HL-60/S4 treated with phorbol 12-myristate 13-acetate at 8.2 ng/mL for 4 days and 3 days (cell line): ENCODE data around the gene FBF1.
"Not testable (repeated sequence)": the region's sequence is repeated elsewhere in the genome, so short reads cannot be mapped to it uniquely, and the experiment has no call there.

Source experiments
- in situ Hi-C: fragments of 300-500 bp; cut with MboI; formaldehyde crosslinking; loops from 2 replicates; pipeline ENCODE4 v1.15.0; 2022; ENCODE audit warnings: low sequenced_read_pairs

Gene FBF1

GRCh38 chr17:75940727-75941441, at the start of gene FBF1:
Gene FBF1 (minus strand): TSS chr17:75941042. CDS start chr17:75938149, 2,893 bp downstream.
- in situ Hi-C loops = no loop called here

GRCh38 chr17:75987041-75987440, 46.2 kb upstream of the FBF1 start:
- in situ Hi-C loops = no loop called here

- in situ Hi-C loops = no loop called here
Measured at GRCh38 chr17:75985986-75986385, 45.1 kb upstream of the FBF1 start.

GRCh38 chr17:75983501-75984181, 42.8 kb upstream of the FBF1 start:
- in situ Hi-C loops = no loop called here

- in situ Hi-C loops = no loop called here
Measured at GRCh38 chr17:75981019-75981615, 40.3 kb upstream of the FBF1 start.

- in situ Hi-C loops = no loop called here
Measured at GRCh38 chr17:75980188-75981018, 39.6 kb upstream of the FBF1 start.

GRCh38 chr17:75979705-75980187, 38.9 kb upstream of the FBF1 start:
- in situ Hi-C loops = no loop called here

- in situ Hi-C loops = no loop called here
Measured at GRCh38 chr17:75978938-75979704, 38.3 kb upstream of the FBF1 start, which contains the start of the genes ACOX1 and TEN1. Gene ACOX1 (minus strand): TSS chr17:75979166. CDS start chr17:75979073, 93 bp downstream. Gene TEN1 (plus strand): TSS chr17:75979240. CDS start chr17:75986193, 6,953 bp downstream.

GRCh38 chr17:75976175-75976848, 35.5 kb upstream of the FBF1 start:
- in situ Hi-C loops = no loop called here

GRCh38 chr17:75975757-75976174, 34.9 kb upstream of the FBF1 start:
- in situ Hi-C loops = no loop called here

GRCh38 chr17:75975187-75975586, 34.3 kb upstream of the FBF1 start:
- in situ Hi-C loops = not testable (repeated sequence)

- in situ Hi-C loops = no loop called here
Measured at GRCh38 chr17:75970626-75971025, 29.8 kb upstream of the FBF1 start.

GRCh38 chr17:75970011-75970523, 29.2 kb upstream of the FBF1 start:
- in situ Hi-C loops = no loop called here

- in situ Hi-C loops = not testable (repeated sequence)
Measured at GRCh38 chr17:75969044-75969443, 28.2 kb upstream of the FBF1 start.

GRCh38 chr17:75965468-75965867, 24.6 kb upstream of the FBF1 start:
- in situ Hi-C loops = no loop called here

- in situ Hi-C loops = no loop called here
Measured at GRCh38 chr17:75959839-75960511, 19.1 kb upstream of the FBF1 start.

GRCh38 chr17:75959051-75959838, 18.4 kb upstream of the FBF1 start:
- in situ Hi-C loops = no loop called here
